Activated T-cell treated with anti-CD3 and anti-CD28 coated beads, Interleukin-2, amount 50 U/mL, for 72 hours (primary cell): ENCODE results near the gene SLC38A10. TPM values are rescaled to one million over a fixed set of nuclear protein-coding genes. Genes with fewer than 3 reads are reported as not detected.
A peak's percentile ranks its signal among the peaks of the same experiment; 100 is the strongest.

Source experiments
- ATAC-seq, 2 donors: fragments of 150-1000 bp; cut with Tn5 transposase; replicated peaks in 1 of 2; 2 replicates each; pipeline ENCODE4 v1.10.0; 2021; ENCODE audit warnings: moderate library complexity in 2 of 2, mild to moderate bottlenecking in 1 of 2
- DNase-seq, 2 donors: peaks; one replicate each; pipeline ENCODE4 v3.0.0; 2021 to 2022; ENCODE audit warnings: mixed read lengths in 1 of 2
- H3K27ac Mint-ChIP-seq: one replicate; pipeline ENCODE4 v1.8.0; 2022; ENCODE audit warnings: mild to moderate bottlenecking, moderate library complexity, mixed read lengths
- H3K27me3 Mint-ChIP-seq: one replicate; pipeline ENCODE4 v1.8.0; 2022; ENCODE audit warnings: low read depth, mixed read lengths
- H3K36me3 Mint-ChIP-seq, 2 donors: one replicate each; pipeline ENCODE4 v1.8.0; 2022; ENCODE audit warnings: mixed read lengths in 2 of 2, mild to moderate bottlenecking in 1 of 2; ENCODE audit not compliant: insufficient read depth in 2 of 2
- H3K4me1 Mint-ChIP-seq: one replicate; pipeline ENCODE4 v1.8.0; 2022; ENCODE audit warnings: low read depth, mixed read lengths
- H3K4me3 Mint-ChIP-seq, 2 donors: one replicate each; pipeline ENCODE4 v1.8.0; 2022; ENCODE audit warnings: mild to moderate bottlenecking in 2 of 2, mixed read lengths in 2 of 2, moderate library complexity in 2 of 2
- H3K9me3 Mint-ChIP-seq, 2 donors: one replicate each; pipeline ENCODE4 v1.8.0; 2022; ENCODE audit warnings: mixed read lengths in 2 of 2
- total RNA-seq, 2 donors: library from RNA; stranded (reverse); gene quantifications; one replicate each; pipeline ENCODE4 v1.2.3, GENCODE V29; 2022

The SLC38A10 gene
- total RNA-seq, 2 donors from 2014 or later = 49.8 to 63.6 TPM

DNA sequence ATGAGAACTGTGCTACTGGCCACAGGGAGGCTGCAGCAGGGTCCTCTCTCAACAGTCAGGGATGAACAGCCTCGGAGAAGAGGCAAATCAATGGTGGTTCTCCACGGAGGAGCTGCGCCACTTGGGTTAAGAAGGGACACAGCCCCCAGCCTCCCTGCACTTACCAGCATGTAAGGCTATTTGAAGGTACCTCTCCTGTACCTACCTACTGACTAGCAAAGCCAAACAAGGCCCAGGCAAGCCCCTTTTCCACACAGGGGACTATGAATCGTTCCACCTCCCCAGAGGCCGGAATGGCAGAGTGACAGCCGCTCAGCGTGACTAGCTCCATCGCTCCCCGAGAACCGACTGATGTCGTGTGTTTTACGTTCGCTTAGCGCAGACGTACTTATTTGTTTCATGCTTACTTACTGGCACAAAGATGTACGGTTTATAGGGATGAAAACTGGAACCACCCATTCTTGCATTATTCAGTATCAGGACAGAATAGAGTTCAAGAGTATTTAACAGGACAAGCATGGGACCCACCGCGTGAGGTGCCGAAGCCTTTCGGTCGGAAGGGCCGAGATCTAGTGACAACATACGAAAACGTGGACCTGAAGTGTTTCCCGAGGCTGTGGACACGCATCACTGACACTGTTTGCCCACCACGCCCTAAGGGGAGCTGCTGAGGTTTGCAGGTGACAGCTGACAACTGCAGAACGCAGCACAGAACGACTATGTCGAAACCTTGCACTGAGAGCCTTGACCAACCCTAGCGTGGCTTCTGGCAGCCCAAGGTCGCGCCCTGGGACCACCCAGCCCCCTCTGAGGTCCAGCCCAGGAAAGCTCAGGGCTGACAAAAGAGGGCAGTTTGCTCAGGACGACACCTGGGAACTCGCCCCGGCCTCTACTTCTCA is 57.3 kb downstream of the SLC38A10 start:
- H3K27me3 Mint-ChIP-seq = no peaks in the 10 kb centered on the region
- H3K9me3 Mint-ChIP-seq = no peaks in the 10 kb centered on the region
- H3K36me3 Mint-ChIP-seq = peaks cover 2 to 4% of the 10 kb centered on the region in 2 donors
- H3K4me1 Mint-ChIP-seq = peaks cover 39% of the 10 kb centered on the region
- DNase-seq (no peak), ATAC-seq (no peak)
- H3K4me3 Mint-ChIP-seq = peak overlapping the region; percentile 91 to 94
- H3K27ac Mint-ChIP-seq = no peak overlapping the region

DNA sequence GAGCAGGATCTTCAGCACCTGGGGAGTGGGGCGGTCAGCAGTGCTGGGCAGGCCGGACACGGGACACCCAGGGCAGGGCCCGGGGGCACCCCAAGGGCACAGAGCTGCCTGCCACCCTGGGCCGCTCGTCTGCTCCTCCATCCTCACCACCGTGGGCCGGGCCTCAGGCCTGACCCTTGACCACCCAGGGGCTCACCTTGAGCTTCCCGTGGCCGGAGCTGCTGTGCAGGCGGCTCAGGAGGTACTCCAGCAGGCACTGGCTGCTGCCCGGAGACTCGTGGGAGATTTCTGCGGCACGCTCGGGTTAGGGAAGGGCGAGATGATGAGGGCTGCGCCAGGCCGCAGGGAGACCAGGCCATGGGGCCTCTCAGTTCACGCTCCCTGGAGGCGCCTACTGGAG is 58.3 kb downstream of the SLC38A10 start:
- ATAC-seq (no peak), DNase-seq (no peak)
- H3K4me1 Mint-ChIP-seq = peaks cover 32% of the 10 kb centered on the region
- no peak overlapping the region for H3K4me3 Mint-ChIP-seq
- H3K27ac Mint-ChIP-seq = no peak overlapping the region
- H3K27me3 Mint-ChIP-seq = no peaks in the 10 kb centered on the region
- peaks cover 2 to 4% of the 10 kb centered on the region in 2 donors for H3K36me3 Mint-ChIP-seq
- no peaks in the 10 kb centered on the region for H3K9me3 Mint-ChIP-seq

DNA sequence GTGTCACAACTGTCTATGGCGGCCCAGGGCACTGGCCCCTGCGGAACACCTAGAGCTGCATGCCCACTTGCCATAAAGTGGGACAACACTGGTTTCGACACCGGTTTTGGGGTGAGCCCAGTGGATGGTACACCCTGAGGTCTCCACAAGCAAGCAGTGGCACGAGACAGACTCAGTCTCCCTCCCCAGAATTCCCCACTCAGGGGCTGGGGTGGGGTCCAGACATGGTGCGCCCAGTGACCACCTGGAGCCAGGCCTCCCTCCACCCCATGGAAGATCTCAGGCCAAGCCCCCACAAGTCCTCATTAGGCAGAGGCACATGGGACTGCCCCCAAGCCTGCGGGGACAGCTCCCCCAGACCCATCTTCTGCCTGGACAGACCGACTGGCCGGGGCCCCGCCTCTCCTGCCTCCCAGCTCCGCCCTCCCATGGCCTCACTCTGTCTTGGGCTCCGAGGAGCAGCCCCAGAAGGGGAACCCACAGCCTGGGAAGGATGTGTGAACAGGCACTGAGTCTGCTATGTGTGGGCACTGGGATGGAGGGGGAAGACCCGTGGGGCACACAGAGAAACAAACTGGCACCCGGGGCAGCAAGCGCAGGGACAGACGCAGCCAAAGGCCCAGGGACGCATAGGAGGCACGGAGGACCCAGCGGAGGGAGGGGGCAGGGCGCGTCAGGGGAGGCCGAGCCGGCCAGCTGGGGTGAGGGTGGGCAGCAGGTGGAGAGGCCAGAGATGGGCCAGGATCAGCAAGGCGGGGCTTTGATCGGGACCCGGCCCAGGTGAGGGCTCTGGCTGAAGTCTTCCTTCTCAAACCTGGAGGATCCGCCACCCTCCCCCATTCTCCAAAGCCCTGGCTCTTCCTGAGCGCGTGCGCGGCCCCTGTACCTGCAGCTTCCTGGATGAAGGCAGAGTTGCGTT is 59.0 kb downstream of the SLC38A10 start:
- Mint-ChIP-seq H3K4me1 (peaks cover 25% of the 10 kb centered on the region), H3K36me3 (peaks cover 3 to 4% of the 10 kb centered on the region in 2 donors), H3K4me3 (no peak overlapping the region), H3K27ac (no peak overlapping the region), H3K9me3 (no peaks in the 10 kb centered on the region), H3K27me3 (no peaks in the 10 kb centered on the region)
- ATAC-seq = no peak
- no peak for DNase-seq

DNA sequence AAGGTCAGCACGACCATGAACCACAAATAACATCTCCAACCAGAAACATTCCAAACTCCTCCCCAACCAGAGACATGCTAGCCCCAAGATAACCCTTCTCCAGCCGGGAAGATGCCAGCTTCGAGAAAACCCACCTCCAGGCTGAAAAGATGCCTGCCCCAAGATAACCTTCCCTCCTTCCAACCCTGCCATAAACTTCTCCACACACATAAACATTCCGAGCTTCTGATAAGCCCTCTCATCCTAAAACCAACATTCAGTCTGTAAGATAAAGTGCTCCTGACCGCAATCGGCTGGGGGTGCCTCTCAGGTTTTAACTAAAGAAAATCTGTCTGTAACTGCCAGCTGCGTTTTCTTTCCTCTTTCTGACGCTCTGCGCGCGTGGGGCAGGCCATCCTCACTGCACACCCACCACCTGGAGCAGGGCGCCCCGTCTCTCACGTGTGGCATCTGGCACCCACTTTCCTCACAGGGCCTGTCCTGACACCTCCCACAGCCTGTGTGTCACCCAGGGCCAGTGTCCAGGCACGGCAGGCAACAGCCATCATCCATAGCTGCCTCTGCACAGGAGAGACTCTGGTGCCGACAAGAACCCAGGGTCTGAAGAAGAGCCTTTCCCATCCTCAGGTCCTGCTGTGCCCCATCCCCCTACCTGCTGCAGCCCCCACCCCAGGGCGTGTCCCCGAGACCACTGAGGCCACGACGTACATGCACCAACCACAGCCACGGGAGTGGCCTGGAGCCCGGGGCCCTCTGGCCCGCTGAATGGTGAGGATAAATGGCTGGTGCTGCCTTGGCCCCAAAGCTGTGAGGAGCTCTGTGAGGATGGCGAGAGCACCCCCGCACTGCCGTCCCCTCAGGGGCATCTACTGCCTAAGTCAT is 59.9 kb downstream of the SLC38A10 start:
- DNase-seq (no peak), ATAC-seq (no peak)
- Mint-ChIP-seq H3K4me3 (no peak overlapping the region), H3K4me1 (peaks cover 16% of the 10 kb centered on the region), H3K9me3 (no peaks in the 10 kb centered on the region), H3K27ac (no peak overlapping the region), H3K36me3 (peaks cover 2 to 5% of the 10 kb centered on the region in 2 donors), H3K27me3 (no peaks in the 10 kb centered on the region)

DNA sequence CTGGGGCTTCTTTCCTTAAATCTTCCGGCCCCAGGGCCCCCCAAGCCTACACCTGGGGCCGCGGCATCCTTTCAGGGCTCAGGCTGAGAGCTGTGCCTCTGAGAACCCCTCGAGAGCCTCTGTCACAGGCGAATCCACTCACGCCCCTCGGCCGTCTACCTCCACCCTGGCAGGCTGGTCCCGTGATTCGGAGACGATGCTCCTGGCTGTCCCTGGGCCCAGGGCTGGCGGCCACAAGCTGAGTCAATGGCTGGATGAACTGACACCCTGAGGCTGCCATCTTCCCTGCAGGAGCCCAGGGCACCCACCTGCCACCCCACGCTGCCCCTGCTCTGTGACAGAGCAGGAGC is 60.6 kb downstream of the SLC38A10 start:
- DNase-seq (no peak), ATAC-seq (no peak)
- Mint-ChIP-seq H3K9me3 (no peaks in the 10 kb centered on the region), H3K27me3 (no peaks in the 10 kb centered on the region), H3K36me3 (peaks cover 5 to 6% of the 10 kb centered on the region in 2 donors), H3K4me3 (no peak overlapping the region), H3K4me1 (peaks cover 12% of the 10 kb centered on the region), H3K27ac (no peak overlapping the region)

DNA sequence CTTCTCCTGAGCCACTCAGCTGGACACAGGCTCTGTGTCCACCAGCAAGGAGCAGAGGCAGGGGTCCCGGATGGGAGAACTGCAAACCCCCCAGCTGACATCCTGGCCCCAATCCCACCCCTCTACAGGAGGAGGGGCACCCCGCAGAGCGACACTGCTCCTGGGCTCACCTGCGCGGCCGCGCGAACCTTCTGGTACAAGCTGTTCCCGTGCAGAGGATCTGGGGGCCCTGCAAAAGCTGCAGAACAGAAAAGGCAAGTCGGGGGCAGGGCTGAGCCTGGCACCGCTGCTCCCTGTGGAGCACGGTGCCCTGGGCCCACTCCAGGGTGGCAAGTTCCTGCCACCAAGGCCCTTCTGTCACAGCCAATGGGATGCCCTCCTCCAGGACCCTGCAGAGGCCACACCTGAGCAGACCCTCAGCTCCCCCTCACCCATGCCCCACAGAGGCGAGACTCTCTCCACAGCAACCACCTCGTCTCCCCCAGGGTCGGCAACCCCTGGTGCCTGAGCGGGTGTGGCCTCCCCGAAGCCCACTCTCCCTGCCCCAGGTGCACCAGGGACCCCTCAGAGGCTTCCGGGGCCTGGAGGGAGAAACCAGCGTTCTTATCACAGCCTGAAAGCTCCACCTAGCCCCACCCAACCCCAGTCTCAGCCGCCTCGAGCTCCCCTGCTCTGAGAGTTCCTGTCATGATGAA is 61.1 kb downstream of the SLC38A10 start:
- H3K36me3 Mint-ChIP-seq = peaks cover 3 to 6% of the 10 kb centered on the region in 2 donors
- no peak for ATAC-seq
- H3K4me3 Mint-ChIP-seq = no peak overlapping the region
- peaks cover 12% of the 10 kb centered on the region for H3K4me1 Mint-ChIP-seq
- H3K27ac Mint-ChIP-seq = no peak overlapping the region
- no peaks in the 10 kb centered on the region for H3K9me3 Mint-ChIP-seq
- H3K27me3 Mint-ChIP-seq = no peaks in the 10 kb centered on the region
- no peak for DNase-seq

DNA sequence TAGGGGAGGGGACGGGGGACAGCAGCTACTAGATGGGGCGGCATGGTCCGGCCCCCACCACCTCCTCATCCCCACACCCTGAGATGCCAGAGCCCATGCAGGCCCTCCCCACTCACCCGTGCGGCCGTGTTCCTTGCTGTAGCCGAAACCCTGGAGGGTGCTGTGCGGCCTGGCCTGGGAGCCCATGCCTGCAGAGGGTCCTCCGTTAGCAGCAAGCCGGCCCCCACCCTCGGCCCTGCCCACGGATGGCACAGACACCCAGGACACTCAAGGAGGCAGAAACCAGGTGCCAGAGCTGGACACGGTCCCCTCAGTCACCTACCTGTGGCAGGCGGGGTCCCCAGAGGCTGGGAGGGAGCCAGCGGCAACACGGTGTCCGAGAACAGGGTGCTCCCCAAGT is 61.8 kb downstream of the SLC38A10 start:
- peaks cover 12% of the 10 kb centered on the region for H3K4me1 Mint-ChIP-seq
- H3K27me3 Mint-ChIP-seq = no peaks in the 10 kb centered on the region
- ATAC-seq = no peak
- no peaks in the 10 kb centered on the region for H3K9me3 Mint-ChIP-seq
- H3K4me3 Mint-ChIP-seq = no peak overlapping the region
- peaks cover 3 to 6% of the 10 kb centered on the region in 2 donors for H3K36me3 Mint-ChIP-seq
- no peak for DNase-seq
- no peak overlapping the region for H3K27ac Mint-ChIP-seq

DNA sequence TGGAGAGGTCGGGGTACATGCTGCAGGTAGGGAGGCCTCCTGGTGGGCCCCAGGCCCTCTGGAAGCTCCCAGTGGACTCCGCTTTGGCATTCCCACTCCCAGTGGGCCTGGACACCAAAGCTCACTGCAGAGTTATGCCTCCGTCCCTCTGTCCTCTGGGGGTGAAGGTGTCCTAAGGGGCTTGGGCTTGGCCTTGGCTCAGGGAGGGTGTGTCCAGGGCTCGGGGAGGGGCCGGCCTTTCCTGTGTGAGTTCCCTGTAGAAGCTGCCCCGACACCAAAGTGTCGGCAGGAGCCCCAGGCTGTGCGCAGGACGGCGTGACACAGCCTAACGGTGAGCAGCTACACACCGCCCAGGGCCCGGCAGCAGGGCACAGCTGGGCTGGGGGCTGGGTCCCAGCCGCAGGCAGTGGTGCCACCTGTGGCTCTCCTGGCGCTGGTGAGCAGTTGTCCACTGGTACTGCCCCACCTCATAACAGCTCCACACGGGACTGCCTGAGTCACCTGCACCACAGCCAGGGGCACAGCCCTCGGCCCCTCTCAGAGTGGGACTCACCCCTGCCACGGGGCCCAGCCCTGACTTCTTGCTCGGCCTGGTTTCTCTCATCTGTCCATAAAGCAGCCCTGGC is 62.4 kb downstream of the SLC38A10 start:
- Mint-ChIP-seq H3K4me1 (peaks cover 10% of the 10 kb centered on the region), H3K27me3 (no peaks in the 10 kb centered on the region), H3K27ac (no peak overlapping the region), H3K9me3 (no peaks in the 10 kb centered on the region), H3K36me3 (peaks cover 3 to 6% of the 10 kb centered on the region in 2 donors), H3K4me3 (no peak overlapping the region)
- ATAC-seq (no peak), DNase-seq (no peak)

DNA sequence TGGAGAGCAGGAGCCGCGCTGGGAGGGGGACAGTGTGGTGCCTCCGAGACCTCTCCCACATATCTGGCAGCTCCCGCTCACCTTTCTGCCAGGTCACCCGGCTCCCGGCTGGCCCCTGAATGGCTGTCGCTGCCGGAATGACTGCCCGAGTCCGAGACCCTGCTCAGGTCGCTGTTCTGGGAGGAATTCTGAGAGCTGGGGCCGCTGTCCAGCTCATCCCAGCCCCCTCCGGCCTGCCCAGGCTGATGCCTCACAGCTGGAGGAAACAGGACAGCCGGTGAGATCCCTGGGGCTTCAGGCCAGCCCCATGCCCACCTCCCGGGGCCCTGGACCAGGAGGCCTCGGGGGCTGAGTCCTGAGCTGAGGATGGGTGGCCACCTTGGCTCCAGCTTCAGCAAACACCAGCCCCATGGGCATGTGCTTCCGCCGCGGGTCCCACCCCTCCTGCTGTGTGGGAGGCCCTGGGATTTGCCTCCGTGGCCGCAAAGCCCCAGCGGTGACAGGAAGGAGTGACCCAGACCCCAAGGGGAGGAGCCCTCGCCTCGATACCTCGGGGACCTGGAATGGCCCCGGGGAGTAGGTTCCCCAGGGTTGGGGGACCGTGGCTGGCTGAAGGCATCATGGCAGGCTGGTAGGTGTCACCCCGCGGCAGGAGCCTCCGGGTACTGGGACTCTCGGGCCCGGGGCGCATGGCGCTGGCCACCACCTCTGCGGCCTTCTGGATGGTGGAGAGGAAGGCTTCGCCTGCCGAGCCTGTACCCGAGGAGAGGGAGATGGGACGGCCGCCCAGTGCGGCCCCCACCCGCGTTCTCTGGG is 63.1 kb downstream of the SLC38A10 start:
- no peak for ATAC-seq
- no peak overlapping the region for H3K4me3 Mint-ChIP-seq
- H3K4me1 Mint-ChIP-seq = peaks cover 6% of the 10 kb centered on the region
- DNase-seq = no peak
- H3K27ac Mint-ChIP-seq = no peak overlapping the region
- H3K9me3 Mint-ChIP-seq = no peaks in the 10 kb centered on the region
- H3K27me3 Mint-ChIP-seq = no peaks in the 10 kb centered on the region
- peaks cover 3 to 6% of the 10 kb centered on the region in 2 donors for H3K36me3 Mint-ChIP-seq

DNA sequence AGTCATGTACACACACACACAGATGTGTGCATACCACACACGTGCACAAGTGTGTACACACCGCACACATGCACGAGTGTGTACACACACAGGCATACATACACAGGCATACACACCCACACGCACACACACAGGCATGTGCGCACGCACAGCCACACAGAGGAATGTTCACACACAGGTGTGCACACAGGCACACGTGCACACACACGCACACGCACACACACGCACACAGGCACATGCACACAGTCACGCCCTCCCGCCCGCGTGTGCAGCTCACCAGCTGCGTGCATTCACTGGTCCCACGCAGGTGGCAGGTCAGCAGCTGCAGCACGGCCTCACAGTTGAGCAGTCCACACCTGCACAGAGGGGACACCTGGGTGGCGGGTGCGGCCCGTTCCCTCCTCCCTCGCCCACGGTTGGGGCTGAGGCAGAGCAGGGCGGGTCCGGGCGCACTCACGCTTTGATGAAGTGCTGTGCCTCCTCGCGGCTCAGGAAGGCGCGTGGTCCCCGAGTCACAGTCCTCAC is 63.9 kb downstream of the SLC38A10 start:
- Mint-ChIP-seq H3K27ac (no peak overlapping the region), H3K27me3 (no peaks in the 10 kb centered on the region), H3K4me3 (no peak overlapping the region), H3K36me3 (peaks cover 3 to 6% of the 10 kb centered on the region in 2 donors), H3K4me1 (peaks cover 5% of the 10 kb centered on the region), H3K9me3 (no peaks in the 10 kb centered on the region)
- no peak for DNase-seq
- ATAC-seq = no peak
